Motor neuron (in vitro differentiated cells): Measurements from ENCODE around the gene SCCPDH. TPM values are rescaled to one million over a fixed set of nuclear protein-coding genes. Genes with fewer than 3 reads are reported as not detected.

Experiments
- ATAC-seq, 8 experiments: fragments of 200-7000 bp; cut with Tn5 transposase; replicated peaks in 6 of 8; 2 replicates each; pipeline ENCODE4 v1.8.0; 2021; ENCODE audit warnings: mild to moderate bottlenecking in 8 of 8, moderate library complexity in 8 of 8
- H3K27ac ChIP-seq, 2 donors: fragments of 250-450 bp; sonication (Bioruptor Pico); 2 replicates each; pipeline ENCODE4 v1.9.0; 2021; ENCODE audit warnings: antibody characterized with exemption in 2 of 2, mild to moderate bottlenecking in 2 of 2, moderate library complexity in 1 of 2
- H3K4me1 ChIP-seq, 2 donors: fragments of 250-450 bp; sonication (Bioruptor Pico); replicated peaks in 1 of 2; 2 replicates each; pipeline ENCODE4 v1.6.1; 2021; ENCODE audit warnings: antibody characterized with exemption in 2 of 2, mild to moderate bottlenecking in 2 of 2, moderate library complexity in 1 of 2
- H3K4me3 ChIP-seq, 5 donors: fragments of 250-450 bp; sonication (Bioruptor Pico); 2 replicates each; pipeline ENCODE4 v1.9.0; 2021; ENCODE audit warnings: antibody characterized with exemption in 5 of 5, mild to moderate bottlenecking in 5 of 5, moderate library complexity in 4 of 5
- WGBS, 10 experiments: fragments of 450-650 bp; shearing (Covaris generic); methylation state at CpG; one replicate each; pipeline ENCODE4 v1.0.0; 2022; 5-methylcytosine and 5-hydroxymethylcytosine counted together
- in situ Hi-C, 9 experiments: fragments of 400-800 bp; cut with MboI; loops; one replicate each; pipeline ENCODE4 v1.15.0; 2021; ENCODE audit warnings: low sequenced_read_pairs in 9 of 9, low pct_unique_long_range_greater_than_20kb in 2 of 9; ENCODE audit not compliant: unreplicated experiment in 9 of 9
- total RNA-seq, 8 experiments: library from RNA; unstranded; fragments of 300-600 nt; gene quantifications; 2 replicates each; pipeline versions ENCODE4 v1.2.3 to v1.2.4, GENCODE V29; 2022

Gene SCCPDH
- total RNA-seq, 8 experiments from 2014 or later = 13.9 to 60.5 (median 49.2) TPM

GRCh38 chr1:246794828-246795671, 70.8 kb downstream of the SCCPDH start:
- Histone ChIP-seq H3K27ac (no peak overlapping the region), H3K4me1 (peaks cover 31 to 34% of the 10 kb centered on the region in 2 donors), H3K4me3 (no peak overlapping the region)
- peak in 3 of 8 experiments; percentile 83 to 89 (median 88) for ATAC-seq
- WGBS, 10 experiments = 0 to 100% (median 80%) methylated on average over 1 to 16 of the region's 27 CpGs; no CpG with 5 or more reads in 1 of the 10 experiments
- in situ Hi-C loops = no loop called here

DNA sequence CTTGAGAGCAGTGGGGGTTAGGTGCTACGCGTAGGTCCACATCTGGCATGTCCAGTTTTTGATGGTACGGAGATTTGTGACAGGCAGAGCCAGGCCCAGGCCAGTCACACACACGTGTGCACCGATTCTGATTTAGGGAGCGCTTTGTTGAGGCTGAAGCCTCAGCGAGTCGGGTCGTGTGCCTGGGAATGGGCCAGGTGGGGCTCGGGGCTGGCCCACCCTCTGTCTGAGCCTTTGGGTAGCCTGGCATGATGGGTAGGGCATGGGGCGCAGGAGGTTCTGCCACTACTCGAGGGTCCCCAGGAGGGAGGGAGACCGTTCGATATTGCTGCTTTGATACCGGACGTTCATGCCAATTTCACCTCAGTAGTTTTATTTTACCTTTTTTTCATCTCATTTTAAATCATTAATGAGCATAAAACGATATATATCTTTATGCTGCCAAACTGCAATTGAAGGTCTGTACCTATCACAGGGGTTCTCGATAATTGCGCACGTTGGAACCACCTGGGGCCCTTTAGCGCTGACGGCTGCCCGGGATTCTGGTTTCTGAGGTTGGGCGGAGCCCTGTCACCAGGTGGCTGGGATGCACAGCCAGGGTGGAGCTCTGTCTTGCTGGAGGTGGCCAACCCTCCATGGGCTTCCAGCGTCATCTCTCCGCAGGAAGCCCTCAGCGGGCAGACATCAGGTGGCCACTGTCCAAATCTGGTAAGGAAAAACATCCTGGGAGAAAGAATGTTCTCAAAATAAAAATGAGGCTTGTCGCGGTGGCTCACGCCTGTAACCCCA, 71.9 kb downstream of the SCCPDH start:
- no peak for ATAC-seq
- peaks cover 31 to 34% of the 10 kb centered on the region in 2 donors for H3K4me1 ChIP-seq
- in situ Hi-C loops = no loop called here
- H3K27ac ChIP-seq = no peak overlapping the region
- H3K4me3 ChIP-seq = no peak overlapping the region
- WGBS, 10 experiments = 80 to 100% (median 95%) methylated on average over 2 to 19 of the region's 30 CpGs; no CpG with 5 or more reads in 2 of the 10 experiments

GRCh38 chr1:246797157-246797556, 72.9 kb downstream of the SCCPDH start:
- in situ Hi-C loops = no loop called here
- H3K27ac ChIP-seq = no peak overlapping the region
- H3K4me3 ChIP-seq = no peak overlapping the region
- peaks cover 31 to 34% of the 10 kb centered on the region in 2 donors for H3K4me1 ChIP-seq
- 100% methylated on average over 1 of the region's 8 CpGs; no CpG with 5 or more reads in 9 of the 10 experiments for WGBS, 10 experiments
- no peak for ATAC-seq

DNA sequence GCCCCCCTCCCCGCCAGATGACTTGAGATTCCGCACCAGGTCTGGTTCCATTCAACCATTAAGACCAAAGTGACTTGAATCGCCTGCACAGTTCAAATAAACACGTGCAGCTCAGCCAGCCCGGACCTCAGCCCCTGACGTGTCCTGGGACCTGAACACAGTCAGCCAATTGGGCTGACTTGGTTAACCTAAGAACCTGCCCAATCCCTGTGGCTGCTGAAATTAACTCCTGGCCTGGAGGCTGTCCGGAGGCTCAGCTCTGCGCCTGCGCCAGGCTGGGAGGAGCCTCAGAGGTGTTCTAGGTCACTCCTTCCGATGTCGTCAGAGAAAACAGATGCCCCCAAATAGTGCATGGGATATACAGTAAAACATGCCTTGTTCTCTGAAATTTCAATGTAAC, 73.4 kb downstream of the SCCPDH start:
- H3K27ac ChIP-seq = no peak overlapping the region
- ATAC-seq = no peak
- 88 to 100% (median 92%) methylated on average over 2 to 7 of the region's 11 CpGs; no CpG with 5 or more reads in 5 of the 10 experiments for WGBS, 10 experiments
- peaks cover 31 to 34% of the 10 kb centered on the region in 2 donors for H3K4me1 ChIP-seq
- no peak overlapping the region for H3K4me3 ChIP-seq
- in situ Hi-C loops = no loop called here

DNA sequence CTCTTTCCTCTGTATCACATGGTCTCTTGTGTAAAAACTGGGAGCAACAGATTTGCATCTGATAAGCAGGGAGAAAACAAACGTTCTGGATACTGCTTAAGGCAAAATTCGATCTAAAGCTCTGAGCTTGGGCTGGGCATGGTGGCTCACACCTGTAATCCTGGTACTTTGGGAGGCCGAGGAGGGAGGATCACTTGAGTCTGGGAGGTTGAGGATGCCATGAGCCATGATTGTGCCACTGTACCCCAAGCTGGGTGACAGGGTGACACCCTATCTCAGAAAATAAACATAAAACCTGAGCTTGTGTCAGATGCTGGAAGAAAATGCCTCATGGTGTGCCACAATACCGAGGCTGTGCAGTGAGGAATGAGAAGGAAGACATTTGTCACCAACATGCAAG, 73.9 kb downstream of the SCCPDH start:
- WGBS, 10 experiments = 42 to 100% (median 72%) methylated on average over 1 to 4 of the region's 4 CpGs; no CpG with 5 or more reads in 4 of the 10 experiments
- no peak for ATAC-seq
- H3K4me1 ChIP-seq = peaks cover 28 to 32% of the 10 kb centered on the region in 2 donors
- in situ Hi-C loops = no loop called here
- H3K4me3 ChIP-seq = no peak overlapping the region
- no peak overlapping the region for H3K27ac ChIP-seq

DNA sequence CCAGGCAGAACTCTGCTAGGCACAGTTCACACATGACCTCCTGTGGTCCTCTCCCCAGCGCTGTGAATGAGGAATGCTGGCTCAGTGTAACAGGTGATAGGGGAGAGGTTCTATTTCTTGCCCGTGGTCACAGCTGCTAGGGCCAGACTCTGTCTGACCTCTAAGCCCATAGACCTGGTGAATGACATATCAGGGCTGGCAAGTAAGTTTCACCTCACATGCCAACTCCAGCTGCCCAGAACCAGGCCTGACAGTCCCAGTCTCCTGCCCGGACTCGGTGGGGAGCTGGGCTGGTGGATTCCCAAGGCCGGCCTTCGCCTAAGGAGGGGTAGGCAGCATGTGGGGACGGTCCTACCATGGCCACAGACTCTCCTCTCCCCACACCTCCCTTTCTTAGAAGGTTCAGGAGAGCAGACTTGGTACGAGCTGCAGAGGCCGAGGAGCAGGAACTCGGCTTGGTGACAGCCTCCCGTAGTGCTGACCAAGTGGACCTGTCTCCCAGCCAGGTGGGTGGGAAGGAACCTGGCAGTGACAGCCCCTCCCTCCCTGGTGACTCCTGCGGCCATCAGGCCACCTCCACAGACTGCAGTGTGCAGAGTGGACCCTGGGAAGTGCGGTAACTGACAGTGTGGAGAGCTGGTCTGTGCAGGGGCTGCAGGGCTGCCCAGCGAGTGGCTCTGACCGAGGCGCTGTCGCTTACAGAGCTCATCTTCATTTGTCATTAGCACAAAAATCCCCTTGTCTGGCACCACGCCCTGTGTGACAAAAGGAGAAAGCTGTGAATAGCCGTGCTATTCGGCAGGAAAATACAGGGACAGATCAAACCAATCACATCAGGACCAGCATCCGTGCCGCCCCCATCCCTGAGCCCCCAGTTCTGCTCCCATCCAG, 74.6 kb downstream of the SCCPDH start:
- in situ Hi-C loops = no loop called here
- ATAC-seq = peak in 5 of 8 experiments; percentile 77 to 83 (median 81)
- Histone ChIP-seq H3K27ac (no peak overlapping the region), H3K4me3 (no peak overlapping the region), H3K4me1 (peaks cover 22 to 26% of the 10 kb centered on the region in 2 donors)
- 20 to 88% (median 48%) methylated on average over 1 to 9 of the region's 22 CpGs; no CpG with 5 or more reads in 4 of the 10 experiments for WGBS, 10 experiments

DNA sequence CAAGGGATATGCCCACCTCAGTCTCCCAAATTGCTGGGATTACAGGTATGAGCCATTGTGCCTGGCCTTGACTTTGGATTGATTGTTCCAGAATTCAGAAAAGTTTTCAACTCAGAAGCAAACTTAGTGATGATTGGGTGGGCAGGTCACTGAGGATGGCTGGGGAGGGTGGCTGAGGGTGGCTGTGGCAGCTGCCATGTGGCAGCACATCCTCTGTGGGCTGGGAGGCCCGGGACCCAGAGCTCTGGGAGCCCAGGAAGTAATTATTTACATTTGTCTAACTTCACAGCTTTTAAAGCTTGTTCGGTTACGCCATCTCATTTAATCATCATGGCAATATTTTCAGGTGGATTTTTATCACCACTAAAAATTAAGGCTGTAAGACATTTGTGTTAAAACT, 76.1 kb downstream of the SCCPDH start:
- H3K27ac ChIP-seq = no peak overlapping the region
- in situ Hi-C loops = no loop called here
- no peak overlapping the region for H3K4me3 ChIP-seq
- ATAC-seq = no peak
- WGBS, 10 experiments = 0 to 100% (median 88%) methylated on average over 1 to 3 of the region's 3 CpGs; no CpG with 5 or more reads in 3 of the 10 experiments
- H3K4me1 ChIP-seq = peaks cover 13% of the 10 kb centered on the region in 2 donors

DNA sequence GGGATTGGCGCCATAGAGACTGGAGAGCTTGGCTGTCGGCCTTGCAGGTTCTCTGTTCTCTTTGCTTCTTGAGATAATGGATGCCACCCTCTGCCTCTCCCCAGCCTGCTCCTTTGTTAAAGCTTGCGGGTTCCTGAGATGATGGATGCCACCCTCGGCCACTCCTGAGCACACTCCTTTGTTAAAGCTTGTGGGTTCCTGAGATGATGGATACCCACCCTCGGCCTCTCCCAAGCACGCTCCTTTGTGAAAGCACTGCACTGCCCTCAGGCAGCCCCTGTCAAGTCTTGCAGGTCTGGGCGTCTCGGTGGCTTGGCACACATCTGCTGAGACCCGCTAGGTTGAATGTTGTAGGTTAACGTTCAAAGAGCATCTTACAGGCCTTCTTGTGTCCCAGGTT, 76.5 kb downstream of the SCCPDH start:
- 70 to 100% (median 77%) methylated on average over 1 to 10 of the region's 10 CpGs; no CpG with 5 or more reads in 4 of the 10 experiments for WGBS, 10 experiments
- no peak overlapping the region for H3K27ac ChIP-seq
- H3K4me3 ChIP-seq = no peak overlapping the region
- ATAC-seq = no peak
- H3K4me1 ChIP-seq = peaks cover 13% of the 10 kb centered on the region in 2 donors
- in situ Hi-C loops = no loop called here

DNA sequence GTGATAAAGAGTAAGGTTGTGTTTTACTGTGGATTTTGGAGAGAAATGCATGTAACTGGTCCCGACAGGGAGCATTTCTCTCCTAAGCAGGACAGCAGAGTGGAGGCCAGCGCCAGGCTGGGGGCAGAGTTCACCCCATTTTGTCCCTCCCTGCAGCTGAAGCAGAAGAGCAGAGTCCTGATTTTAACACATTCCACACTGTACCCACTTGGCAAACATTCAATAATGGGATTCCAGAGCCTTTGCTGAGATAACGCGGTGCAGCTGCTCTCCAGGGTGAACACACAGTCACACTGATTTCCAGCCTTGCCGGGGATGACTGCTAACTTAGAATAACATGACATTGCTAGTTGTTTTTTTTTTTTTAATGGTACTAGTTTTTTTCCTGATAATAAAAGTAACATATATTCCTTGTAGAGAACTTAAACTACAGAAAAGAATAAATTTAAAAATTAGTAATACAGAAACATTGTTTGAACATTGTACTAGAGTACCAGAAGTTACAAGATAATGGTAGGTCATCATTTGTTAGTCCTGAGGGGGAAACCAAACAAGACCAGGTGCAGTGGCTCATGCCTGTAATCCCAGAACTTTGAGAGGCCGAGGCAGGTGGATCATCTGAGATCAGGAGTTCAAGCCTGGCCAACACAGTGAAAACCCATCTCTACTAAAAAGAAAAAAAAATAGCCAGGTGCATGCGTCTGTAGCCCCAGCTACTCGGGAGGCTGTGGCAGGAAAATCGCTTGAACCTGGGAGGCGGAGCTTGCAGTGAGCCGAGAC, 77.2 kb downstream of the SCCPDH start:
- in situ Hi-C loops = no loop called here
- peaks cover 13% of the 10 kb centered on the region in 2 donors for H3K4me1 ChIP-seq
- no peak overlapping the region for H3K4me3 ChIP-seq
- 52 to 100% (median 91%) methylated on average over 2 to 10 of the region's 11 CpGs; no CpG with 5 or more reads in 1 of the 10 experiments for WGBS, 10 experiments
- H3K27ac ChIP-seq = no peak overlapping the region
- ATAC-seq = no peak

GRCh38 chr1:246803373-246803772, 79.2 kb downstream of the SCCPDH start:
- Histone ChIP-seq H3K27ac (no peak overlapping the region), H3K4me1 (peaks cover 13% of the 10 kb centered on the region in 2 donors), H3K4me3 (no peak overlapping the region)
- in situ Hi-C loops = no loop called here
- 71 to 88% (median 85%) methylated on average over 4 to 6 of the region's 6 CpGs; no CpG with 5 or more reads in 4 of the 10 experiments for WGBS, 10 experiments
- ATAC-seq = no peak

DNA sequence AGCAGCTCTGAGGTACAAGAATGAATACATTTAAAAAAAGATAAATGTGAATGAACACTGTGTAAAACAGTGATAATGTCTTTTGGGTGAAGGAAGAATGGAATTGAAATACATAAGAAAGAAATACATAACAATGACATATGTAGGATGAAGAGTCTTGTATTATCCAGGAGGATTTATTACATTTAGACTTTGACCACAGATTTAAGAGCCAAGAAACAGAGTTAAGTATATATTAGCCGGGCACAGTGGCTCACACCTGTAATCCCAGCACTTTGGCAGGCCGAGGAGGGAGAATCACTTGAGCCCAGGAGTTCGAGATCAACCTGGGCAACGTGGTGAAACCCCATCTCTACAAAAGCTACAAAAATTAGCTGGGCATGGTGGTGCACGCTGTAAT, 79.7 kb downstream of the SCCPDH start:
- ATAC-seq = no peak
- Histone ChIP-seq H3K4me3 (no peak overlapping the region), H3K4me1 (peaks cover 9 to 10% of the 10 kb centered on the region in 2 donors), H3K27ac (no peak overlapping the region)
- WGBS, 10 experiments = 42 to 95% (median 80%) methylated on average over 2 to 5 of the region's 5 CpGs; no CpG with 5 or more reads in 3 of the 10 experiments
- in situ Hi-C loops = no loop called here
